ENCODE measurements around the gene MB21D2. TPM values are rescaled to one million over a fixed set of nuclear protein-coding genes. Genes with fewer than 3 reads are reported as not detected.

Gene MB21D2
- polyA plus RNA-seq, 1 donor (not counting 4 experiments of a cell fraction or from before 2014, with no cell fraction given) = 9.0 TPM

GRCh38 chr3:192864941-192865340, 52.7 kb downstream of the MB21D2 start:
- Histone ChIP-seq H3K9me3 (ENCODE audit: control insufficient read depth, low read depth, low read length) (no peaks in the 10 kb centered on the region), H3K79me2 (ENCODE audit: control insufficient read depth, insufficient read depth, low read length) (peaks cover 26% of the 10 kb centered on the region), H3K9ac (ENCODE audit: control insufficient read depth, extremely low read depth, insufficient read depth, low read length) (no peak overlapping the region), H3K27ac (ENCODE audit: control insufficient read depth, insufficient read depth, low read length) (no peak overlapping the region), H3K9me1 (ENCODE audit: control insufficient read depth, extremely low read depth, insufficient read depth, low read length) (peaks cover 2% of the 10 kb centered on the region), H3K36me3 (ENCODE audit: control insufficient read depth in 2 of 2, extremely low read depth in 1 of 2, insufficient read depth in 2 of 2, low read length in 2 of 2) (no peaks in the 10 kb centered on the region), H4K20me1 (ENCODE audit: control insufficient read depth, extremely low read depth, insufficient read depth, low read length) (no peaks in the 10 kb centered on the region), H3K27me3 (ENCODE audit: control insufficient read depth, extremely low read depth, insufficient read depth, low read length) (no peaks in the 10 kb centered on the region), H3K4me1 (ENCODE audit: control insufficient read depth, extremely low read depth, insufficient read depth, low read length) (peaks cover 9% of the 10 kb centered on the region), H2AFZ (ENCODE audit: control insufficient read depth, low read length) (no peak overlapping the region), H3K4me2 (ENCODE audit: control insufficient read depth, extremely low read depth, insufficient read depth, low read depth, low read length) (no peak overlapping the region), H3K4me3 (ENCODE audit: control insufficient read depth in 2 of 3, extremely low read depth in 1 of 3, insufficient read depth in 2 of 3, low read depth in 1 of 3, low read length in 3 of 3) (no peak overlapping the region)
- dilution Hi-C loops (cut with MboI; ENCODE audit: extremely low pct_ligation_motif_present, low sequenced_read_pairs) = no loop called here
- FAIRE-seq (no peak), DNase-seq (ENCODE audit: low read depth, low spot score) (no peak)
- no peak for TF ChIP-seq EZH2 (IDR thresholded peaks at IDR 0.05; ENCODE audit: low read length)
- TF ChIP-seq, protein P1, sequence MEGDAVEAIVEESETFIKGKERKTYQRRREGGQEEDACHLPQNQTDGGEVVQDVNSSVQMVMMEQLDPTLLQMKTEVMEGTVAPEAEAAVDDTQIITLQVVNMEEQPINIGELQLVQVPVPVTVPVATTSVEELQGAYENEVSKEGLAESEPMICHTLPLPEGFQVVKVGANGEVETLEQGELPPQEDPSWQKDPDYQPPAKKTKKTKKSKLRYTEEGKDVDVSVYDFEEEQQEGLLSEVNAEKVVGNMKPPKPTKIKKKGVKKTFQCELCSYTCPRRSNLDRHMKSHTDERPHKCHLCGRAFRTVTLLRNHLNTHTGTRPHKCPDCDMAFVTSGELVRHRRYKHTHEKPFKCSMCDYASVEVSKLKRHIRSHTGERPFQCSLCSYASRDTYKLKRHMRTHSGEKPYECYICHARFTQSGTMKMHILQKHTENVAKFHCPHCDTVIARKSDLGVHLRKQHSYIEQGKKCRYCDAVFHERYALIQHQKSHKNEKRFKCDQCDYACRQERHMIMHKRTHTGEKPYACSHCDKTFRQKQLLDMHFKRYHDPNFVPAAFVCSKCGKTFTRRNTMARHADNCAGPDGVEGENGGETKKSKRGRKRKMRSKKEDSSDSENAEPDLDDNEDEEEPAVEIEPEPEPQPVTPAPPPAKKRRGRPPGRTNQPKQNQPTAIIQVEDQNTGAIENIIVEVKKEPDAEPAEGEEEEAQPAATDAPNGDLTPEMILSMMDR (optimal IDR thresholded peaks at IDR 0.05 in 1 of 3, IDR thresholded peaks at IDR 0.05 in 1 of 3, conservative IDR thresholded peaks at IDR 0.05 in 1 of 3; ENCODE audit: extremely low read depth in 1 of 3, insufficient read depth in 2 of 3, low read length in 3 of 3) = no peak

DNA sequence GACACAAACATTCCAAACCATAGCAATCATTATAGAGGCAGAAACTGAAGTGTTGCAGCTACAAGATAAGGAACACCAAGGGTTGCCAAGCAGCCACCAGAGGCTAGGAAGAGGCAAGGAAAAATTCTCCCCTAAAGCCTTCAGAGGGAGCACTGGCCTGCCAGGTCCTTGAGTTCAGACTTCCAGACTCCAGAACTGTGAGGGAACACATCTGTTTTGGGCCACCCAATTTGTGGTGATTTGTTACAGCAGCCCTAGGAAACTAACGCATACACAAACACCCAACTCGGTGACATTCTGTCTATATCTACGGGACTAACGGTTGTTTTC, 54.6 kb downstream of the MB21D2 start:
- no peak overlapping the region for H3K4me3 ChIP-seq (ENCODE audit: control insufficient read depth in 2 of 3, extremely low read depth in 1 of 3, insufficient read depth in 2 of 3, low read depth in 1 of 3, low read length in 3 of 3)
- H3K9me3 ChIP-seq (ENCODE audit: control insufficient read depth, low read depth, low read length) = no peaks in the 10 kb centered on the region
- peaks cover 2% of the 10 kb centered on the region for H3K9me1 ChIP-seq (ENCODE audit: control insufficient read depth, extremely low read depth, insufficient read depth, low read length)
- H4K20me1 ChIP-seq (ENCODE audit: control insufficient read depth, extremely low read depth, insufficient read depth, low read length) = no peaks in the 10 kb centered on the region
- FAIRE-seq (no peak), DNase-seq (ENCODE audit: low read depth, low spot score) (no peak)
- dilution Hi-C loops (cut with MboI; ENCODE audit: extremely low pct_ligation_motif_present, low sequenced_read_pairs) = no loop called here
- TF ChIP-seq, protein P1 (optimal IDR thresholded peaks at IDR 0.05 in 1 of 3, IDR thresholded peaks at IDR 0.05 in 1 of 3, conservative IDR thresholded peaks at IDR 0.05 in 1 of 3; ENCODE audit: extremely low read depth in 1 of 3, insufficient read depth in 2 of 3, low read length in 3 of 3) = no peak
- no peak for TF ChIP-seq EZH2 (IDR thresholded peaks at IDR 0.05; ENCODE audit: low read length)
- peaks cover 26% of the 10 kb centered on the region for H3K79me2 ChIP-seq (ENCODE audit: control insufficient read depth, insufficient read depth, low read length)
- H3K9ac ChIP-seq (ENCODE audit: control insufficient read depth, extremely low read depth, insufficient read depth, low read length) = no peak overlapping the region
- peaks cover 3% of the 10 kb centered on the region for H3K4me1 ChIP-seq (ENCODE audit: control insufficient read depth, extremely low read depth, insufficient read depth, low read length)
- no peaks in the 10 kb centered on the region for H3K36me3 ChIP-seq (ENCODE audit: control insufficient read depth in 2 of 2, extremely low read depth in 1 of 2, insufficient read depth in 2 of 2, low read length in 2 of 2)
- no peak overlapping the region for H3K27ac ChIP-seq (ENCODE audit: control insufficient read depth, insufficient read depth, low read length)
- H3K4me2 ChIP-seq (ENCODE audit: control insufficient read depth, extremely low read depth, insufficient read depth, low read depth, low read length) = no peak overlapping the region
- no peak overlapping the region for H2AFZ ChIP-seq (ENCODE audit: control insufficient read depth, low read length)
- H3K27me3 ChIP-seq (ENCODE audit: control insufficient read depth, extremely low read depth, insufficient read depth, low read length) = no peaks in the 10 kb centered on the region
